HG03196 (cell line): Measurements from ENCODE around the gene TMEM120B.
"Not testable (repeated sequence)": the region's sequence is repeated elsewhere in the genome, so short reads cannot be mapped to it uniquely, and the experiment has no call there.

Source experiments
- ATAC-seq: cut with Tn5 transposase; IDR thresholded peaks from one replicate; pipeline ENCODE4 v1.9.1; 2021; ENCODE audit not compliant: unreplicated experiment

The TMEM120B gene

DNA sequence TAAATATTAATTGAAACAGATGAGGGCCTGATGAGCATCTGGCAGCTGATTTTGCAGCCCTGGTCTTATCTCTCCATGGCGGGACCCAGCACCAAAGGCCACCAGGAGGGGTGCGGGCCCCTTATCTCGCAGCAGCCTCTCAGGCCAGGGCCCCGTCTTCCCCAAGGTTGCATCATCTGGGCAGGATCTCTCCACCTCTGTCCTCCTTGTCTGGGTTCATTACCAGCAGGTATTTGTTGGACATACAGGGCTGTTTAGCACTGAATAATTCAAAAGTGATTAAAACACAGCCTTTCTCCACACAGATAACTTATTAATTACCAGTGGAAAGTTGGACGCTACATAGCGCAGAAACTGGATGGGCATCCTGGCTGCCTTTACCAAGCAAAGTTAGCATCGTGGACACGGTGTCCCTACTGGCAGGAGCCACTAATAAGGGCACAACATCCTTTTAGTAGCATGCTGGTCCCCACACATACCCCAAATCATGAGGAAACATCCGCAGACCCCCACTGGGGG, 25.8 kb downstream of the TMEM120B start:
- ATAC-seq: no peak

DNA sequence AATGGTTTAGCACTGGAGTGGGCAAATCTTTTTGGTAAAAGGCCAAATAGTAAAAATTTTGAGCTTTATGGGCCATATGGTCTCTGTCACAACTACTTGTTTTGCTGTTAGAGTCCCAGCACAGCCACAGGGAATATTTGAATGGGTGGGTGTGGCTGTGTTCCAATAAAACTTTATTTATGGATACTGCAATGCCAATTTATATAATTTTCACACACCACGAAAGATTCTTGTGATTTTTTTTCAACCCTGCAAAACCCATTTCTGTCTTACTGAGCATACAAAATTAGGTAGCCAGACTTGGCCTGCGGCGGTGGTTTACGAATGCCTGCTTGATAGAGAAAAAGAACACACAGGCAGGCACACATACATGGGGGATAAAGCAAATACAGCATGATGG, 28.3 kb downstream of the TMEM120B start:
- no peak for ATAC-seq

DNA sequence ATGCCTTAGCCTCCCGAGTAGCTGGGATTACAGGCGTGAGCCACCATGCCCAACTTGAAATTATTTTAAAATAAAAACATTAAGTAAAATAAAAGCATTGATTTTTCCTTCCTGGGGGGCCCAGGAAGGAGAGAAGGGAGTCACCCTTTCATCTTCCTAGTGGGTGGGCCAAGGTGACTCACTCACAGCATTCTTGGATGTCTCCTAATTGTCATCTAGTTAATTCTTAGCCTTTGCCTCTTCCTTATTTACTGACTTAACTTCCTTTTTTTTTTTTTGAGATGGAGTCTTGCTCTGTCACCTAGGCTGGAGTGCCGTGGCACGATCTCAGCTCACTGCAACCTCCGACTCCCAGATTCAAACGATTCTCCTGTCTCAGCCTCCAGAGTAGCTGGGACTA, 29.2 kb downstream of the TMEM120B start:
- ATAC-seq: no peak

DNA sequence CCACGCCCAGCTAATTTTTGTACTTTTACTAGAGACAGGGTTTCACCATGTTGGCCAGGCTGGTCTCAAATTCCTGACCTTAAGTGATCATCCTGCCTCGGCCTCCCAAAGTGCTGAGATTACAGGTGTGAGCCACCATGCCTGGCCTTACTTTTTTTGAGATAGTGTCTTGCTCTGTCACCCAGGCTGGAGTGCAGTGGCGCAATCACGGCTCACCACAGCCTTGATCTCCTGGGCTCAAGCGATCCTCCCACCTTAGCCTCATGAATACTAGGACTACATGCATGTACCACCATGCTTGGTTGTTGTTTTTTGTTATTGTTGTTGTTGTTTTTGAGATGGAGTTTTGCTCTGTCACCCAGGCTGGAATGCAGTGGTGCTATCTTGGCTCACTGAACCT, 33.0 kb downstream of the TMEM120B start:
- ATAC-seq: not testable (repeated sequence)

DNA sequence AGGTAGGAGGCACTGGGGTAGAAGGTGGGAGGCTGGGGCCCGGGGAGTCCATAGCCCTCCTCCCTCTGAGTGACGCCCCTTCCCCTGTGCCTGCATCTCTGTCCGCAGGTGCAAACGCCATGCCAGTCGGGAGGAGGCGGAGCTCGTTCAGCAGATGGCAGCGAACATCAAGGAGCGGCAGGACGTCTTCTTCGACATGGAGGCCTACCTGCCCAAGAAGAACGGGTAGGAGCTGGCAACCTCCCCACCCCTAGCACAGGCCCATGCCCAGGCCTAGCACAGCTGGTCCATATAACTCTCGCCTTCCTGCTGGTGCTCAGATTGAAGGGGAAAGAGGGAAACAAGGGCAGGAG, 35.6 kb downstream of the TMEM120B start:
- no peak for ATAC-seq

DNA sequence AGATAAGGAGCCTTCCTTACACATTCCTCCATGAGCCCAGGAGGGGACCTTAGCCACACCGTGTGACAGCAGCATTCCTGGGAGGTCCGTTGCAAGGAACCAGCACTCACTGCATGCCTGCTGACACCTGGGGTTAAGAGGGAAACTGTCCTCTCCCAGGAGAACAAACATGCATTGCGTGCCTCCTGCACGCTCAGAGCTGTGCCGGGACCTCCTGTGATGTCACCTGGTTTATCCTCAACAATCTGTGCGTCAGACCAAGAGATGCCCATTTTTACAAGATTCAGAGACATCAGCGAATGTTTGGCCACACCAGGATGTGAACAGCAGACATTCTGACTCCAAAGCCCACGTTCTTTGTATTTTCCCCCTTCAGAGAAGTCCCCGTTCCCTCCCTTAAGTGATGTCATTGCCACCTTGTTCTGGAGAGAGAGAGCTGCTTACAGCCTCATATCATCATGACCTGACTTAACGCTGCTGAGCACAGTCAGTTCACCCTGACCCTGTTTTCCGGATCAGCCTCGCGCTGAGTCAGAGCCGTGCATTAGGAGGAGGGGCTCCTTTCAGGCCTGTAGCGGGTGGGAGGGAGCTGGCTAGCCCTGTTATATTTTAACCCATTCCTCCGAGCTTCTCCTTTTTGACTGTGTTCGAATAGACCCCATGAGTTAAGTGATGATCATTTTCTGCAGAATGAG, 36.2 kb downstream of the TMEM120B start:
- no peak for ATAC-seq

DNA sequence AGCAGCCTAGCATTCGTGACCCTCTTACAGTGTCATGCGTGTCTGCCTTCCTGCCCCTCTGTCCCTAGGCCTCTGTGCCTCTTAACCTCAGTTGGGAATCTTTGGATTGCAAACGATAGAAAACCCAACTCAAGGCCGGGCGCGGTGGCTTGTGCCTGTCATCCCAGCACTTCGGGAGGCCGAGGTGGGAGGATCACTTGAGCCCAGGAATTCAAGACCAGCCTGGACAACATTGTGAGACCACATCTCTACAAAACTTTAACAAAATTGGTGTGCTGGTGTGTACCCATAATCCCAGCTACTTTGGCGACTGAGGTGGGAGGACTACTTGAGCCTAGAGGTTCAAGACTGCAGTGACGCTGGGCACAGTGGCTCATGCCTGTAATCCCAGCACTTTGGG, 36.7 kb downstream of the TMEM120B start:
- ATAC-seq: no peak

DNA sequence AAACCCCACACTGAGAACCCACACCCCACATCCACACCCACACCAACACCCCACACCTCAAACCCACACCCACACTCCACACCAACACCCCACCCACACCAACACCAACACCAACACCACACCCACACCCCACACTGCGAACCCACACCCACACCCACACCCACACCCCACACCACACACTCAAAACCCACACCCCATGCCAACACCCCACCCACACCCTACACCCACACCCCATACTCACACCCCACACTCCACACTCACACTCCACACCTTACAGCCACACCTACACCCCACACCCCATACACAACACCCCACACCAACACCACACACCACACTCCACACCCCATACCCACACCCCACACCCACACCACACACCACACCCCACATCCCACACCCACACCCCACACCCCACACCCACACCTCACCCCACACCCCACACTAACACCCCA, 38.0 kb downstream of the TMEM120B start:
- no peak for ATAC-seq

DNA sequence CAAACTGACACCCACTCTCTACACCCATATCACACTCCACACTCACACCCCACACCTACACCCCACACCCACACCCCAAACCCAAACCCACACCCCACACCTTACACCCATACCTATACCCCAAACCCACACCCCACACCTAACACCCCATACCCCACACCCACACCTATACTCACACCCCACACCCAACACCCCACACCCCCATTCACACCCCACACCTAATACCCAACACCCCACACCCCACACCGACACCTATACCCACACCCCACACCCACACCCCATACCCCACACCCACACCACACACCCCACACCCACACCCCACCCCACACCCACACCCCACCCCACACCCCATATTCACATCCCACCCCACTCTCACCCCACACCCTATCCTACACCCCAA, 38.5 kb downstream of the TMEM120B start:
- ATAC-seq: no peak

DNA sequence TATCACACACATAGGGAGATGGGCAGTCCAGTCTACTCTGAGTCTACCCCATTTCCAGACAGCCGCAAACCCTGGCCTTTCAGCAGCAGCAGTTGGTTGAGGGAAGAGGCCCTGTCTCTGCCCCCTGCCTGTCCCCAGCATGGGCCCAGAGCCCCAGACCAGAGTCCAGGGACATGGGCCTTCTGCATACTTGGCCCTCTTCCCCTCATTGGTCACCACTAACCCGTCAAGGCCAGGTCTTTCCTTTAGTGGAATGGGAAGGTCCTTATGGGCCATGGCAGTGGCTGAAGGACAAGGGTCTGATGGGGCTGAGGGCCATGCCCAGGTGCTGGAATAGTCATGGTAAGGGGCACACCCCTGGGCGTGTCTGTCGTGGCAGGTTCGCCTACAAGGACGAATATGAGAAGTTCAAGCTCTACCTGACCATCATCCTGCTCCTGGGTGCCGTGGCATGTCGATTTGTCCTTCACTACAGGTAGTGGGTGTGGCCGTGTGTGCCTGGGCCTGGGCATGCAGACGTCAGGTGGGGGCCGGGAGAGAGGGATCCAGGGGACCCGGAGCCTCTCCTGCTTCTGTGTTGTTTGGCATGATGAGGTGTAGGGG, 39.3 kb downstream of the TMEM120B start:
- ATAC-seq: no peak

DNA sequence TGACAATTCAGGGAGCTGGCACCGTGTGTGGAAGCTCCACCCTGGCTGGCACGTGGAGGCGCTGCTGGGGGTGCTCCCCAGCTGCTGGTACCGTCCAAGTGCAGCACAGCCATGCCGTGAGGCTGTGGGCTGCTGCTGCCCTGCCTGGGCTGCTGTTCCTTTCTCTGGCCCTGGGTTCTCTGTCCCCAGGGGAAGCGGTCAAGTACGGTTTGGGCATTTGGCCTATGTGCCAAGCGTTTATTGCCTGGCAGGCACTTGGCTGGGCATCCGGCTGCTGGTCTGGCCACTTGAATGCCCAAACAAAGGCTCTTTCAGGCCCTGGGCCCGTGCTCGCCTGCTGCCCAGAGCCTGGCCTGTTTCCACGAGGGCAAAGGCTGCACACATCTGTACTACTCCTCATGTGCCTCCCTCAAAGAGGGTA, 41.3 kb downstream of the TMEM120B start:
- no peak for ATAC-seq

DNA sequence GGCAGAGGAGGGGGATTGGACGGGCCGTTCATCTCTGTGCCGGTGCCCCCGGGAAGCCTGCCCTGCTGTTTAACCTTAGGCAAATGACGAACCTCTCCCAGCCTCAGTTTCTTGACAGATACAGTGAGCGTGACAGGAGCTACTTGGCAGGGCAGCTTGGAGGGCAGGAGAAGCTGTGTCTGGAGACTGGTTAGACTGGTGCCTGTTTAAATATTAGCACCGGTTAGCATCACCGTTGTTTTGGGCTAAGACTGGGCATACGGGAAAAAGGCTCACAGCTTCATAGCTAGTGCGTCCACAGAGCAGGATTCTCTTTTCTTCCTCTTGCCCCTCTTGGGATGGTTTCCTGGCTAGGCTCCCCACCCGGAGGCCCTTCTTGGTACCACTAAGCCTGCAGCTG, 42.3 kb downstream of the TMEM120B start:
- no peak for ATAC-seq

DNA sequence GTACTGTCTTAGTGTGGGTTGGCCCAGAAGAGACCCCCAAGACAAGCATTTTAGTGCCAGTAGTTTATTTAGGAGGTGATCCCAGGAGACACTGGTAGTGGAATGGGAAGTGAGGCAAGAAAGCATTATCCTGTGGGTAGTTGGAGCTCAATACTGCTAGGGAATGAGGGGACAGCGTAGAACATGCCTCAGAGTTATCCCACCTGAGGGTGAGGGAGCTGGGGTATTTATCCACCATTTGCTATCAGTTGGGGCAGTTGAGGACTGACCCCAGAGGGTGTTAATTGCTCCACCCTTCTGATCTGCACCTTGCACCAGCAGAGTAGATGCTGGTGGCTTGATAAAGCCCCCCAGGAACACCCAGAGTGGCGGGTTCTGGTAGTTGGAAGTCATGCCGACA, 43.0 kb downstream of the TMEM120B start:
- ATAC-seq: no peak

DNA sequence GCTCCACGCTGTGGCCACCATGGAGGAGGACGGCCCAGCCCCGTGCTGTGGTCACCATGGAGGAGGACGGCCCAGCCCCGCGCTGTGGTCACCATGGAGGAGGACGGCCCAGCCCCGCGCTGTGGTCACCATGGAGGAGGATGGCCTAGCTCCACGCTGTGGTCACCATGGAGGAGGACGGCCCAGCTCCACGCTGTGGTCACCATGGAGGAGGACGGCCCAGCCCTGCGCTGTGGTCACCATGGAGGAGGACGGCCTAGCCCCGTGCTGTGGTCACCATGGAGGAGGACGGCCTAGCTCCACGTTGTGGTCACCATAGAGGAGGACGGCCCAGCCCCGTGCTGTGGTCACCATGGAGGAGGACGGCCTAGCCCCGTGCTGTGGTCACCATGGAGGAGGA, 46.0 kb downstream of the TMEM120B start:
- ATAC-seq: not testable (repeated sequence)

DNA sequence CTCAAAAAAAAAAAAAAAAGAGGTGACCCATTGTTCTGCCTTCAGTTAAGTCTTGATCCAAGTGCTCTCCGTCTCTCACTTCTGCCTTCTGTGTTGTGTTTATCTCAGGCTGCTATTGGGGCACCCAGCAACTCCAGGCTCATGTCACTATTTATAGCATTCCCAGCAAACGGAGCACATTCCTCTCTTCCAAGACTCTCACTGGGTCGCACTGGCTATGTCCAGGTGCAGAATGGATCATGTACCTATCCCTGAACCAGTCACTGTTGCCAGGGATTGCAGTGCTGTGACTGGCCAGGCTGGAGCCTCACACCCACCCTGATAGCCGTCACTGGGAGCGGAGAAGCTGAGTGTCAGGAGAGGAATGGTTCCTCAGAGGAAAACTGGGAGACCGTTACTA, 49.7 kb downstream of the TMEM120B start:
- no peak for ATAC-seq

DNA sequence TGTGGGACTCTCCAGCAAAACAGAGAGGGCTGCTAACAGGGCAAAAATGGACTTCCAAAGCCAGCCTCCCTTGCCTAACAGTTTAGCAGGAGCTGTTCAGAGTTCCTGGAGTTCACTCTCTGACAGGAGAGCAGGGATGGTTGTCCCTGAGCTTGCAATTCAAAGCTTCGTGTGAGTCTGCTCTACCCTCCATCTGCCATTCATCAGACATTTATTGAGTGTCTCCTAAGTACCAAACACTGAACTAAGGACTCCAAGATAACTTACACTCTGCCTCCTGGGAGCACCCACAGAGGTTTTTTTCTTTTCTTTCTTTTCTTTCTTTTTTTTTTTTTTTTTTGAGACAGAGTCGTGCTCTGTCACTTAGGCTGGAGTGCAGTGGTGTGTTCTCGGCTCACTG, 52.3 kb downstream of the TMEM120B start:
- no peak for ATAC-seq

DNA sequence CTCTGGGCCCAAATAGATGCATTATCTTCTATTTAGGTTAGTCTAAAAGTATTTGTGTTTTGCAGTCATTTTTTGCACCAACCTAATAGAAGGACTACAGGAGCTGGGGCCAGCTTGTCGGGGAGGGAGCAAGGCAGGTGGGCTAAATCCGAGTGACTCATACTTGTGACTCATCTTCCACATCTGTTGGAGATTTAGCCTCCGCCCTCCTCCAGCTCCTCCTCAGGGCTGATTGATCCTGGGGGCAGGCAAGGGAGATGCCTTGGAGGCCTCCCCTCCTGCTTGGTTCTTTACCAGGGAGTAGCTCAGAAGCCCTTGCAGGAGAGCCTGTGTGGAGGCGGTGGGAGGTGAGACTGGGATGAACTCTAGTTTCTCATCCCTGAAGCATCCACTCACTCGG, 53.0 kb downstream of the TMEM120B start:
- no peak for ATAC-seq

DNA sequence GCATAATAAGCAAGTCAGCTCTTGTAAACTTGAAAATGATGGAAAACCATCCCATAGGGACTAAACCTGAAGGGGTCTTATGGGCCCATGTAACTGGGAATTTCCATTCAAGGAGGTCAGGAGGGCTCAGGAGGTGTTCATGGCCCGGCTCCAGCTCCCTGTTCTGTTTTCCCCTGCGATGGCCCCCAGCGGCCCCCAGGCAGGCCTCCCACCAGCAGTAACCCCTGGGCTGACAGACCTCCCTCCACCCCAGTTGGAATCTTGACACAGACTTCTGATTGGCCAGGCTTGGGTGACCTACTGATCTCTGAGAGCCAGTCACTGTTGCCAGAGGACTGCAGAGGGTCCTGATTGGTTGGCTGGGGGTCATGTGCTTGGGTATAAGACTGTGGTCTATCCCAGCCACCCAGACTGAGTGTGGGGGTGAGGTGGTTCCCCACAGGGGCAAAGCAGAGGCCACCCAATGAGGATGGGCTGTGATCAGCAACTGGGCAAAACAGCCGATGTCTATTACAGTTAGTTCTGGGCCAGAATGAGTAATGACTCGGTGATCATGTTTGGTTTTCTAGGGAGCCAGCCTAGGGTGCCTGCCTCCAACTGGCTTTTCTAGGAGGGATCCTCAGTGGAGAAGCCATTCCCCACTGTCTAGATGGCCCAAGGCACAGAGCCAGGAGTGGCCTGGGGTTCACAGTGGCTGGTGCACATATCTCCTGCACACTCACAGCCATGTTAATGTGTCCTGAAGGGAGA, 53.9 kb downstream of the TMEM120B start:
- ATAC-seq: no peak

DNA sequence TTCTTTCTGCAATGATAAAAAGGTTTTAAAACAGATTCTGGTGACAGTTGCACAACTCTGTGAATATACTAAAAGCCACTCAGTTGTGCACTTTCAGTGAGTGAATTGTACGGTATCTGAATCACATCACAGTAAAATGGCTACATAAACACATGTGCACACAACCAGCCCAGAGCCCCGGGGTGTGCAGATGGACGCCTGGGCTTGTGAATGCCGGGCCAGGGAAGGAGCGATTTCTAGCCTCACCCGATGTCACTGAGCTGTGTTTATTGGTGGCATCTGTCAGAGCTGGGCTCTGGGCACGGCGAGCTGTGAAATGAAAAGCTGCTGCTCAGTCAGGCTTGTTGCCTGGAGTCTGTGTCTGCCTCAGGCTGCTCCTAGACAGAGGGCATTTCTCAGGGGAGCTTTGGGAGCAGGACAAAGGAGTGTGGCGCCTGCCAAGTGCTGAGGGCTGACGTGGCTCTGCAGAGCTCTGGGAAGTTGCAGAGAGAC, 55.0 kb downstream of the TMEM120B start:
- no peak for ATAC-seq

DNA sequence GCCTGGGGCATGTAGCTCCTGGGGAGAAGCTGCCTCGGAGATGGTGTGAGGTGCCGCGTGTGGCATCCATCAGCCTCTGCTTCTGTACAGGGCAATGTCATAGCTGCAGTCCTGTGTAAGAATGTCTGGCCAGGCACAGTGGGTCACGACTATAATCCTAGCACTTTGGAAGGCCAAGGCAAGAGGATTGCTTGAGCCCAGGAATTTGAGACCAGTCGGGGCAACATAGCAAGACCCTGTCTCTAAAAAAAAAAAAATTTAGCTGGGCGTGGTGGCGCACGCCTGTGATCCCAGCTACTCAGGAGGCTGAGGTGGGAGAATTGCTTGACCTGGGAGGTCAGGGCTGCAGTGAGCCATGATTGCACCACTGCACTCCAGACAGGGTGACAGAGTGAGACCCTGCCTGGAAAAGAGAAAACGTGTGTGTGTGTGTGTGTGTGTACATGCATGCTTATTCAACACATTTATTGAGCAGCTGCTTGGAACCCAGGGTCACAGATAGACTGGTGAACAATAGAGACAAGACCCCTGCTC, 56.8 kb downstream of the TMEM120B start:
- ATAC-seq: no peak

DNA sequence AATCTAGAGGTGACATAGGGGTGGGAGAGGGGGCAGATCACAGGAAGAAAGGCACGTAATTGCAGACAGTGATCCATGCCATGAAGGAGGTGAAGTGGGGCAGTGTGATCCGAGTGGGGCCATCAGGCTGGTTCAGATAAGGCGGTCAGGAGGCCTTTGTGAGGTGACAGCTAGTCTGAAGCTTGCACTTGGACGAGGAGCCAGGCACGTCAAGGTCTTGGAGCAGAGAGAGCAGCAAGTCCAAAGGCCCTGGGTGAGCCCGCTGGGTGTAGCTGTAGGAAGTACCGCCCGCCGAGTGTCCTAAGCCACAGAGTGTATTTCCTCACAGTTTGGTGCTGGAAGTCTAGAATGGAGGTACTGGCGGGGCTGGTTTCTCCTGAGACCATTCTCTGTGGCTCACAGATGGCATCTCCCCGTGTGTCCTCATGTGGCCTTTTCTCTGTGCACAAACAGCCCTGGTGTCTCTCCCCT, 57.3 kb downstream of the TMEM120B start:
- no peak for ATAC-seq

DNA sequence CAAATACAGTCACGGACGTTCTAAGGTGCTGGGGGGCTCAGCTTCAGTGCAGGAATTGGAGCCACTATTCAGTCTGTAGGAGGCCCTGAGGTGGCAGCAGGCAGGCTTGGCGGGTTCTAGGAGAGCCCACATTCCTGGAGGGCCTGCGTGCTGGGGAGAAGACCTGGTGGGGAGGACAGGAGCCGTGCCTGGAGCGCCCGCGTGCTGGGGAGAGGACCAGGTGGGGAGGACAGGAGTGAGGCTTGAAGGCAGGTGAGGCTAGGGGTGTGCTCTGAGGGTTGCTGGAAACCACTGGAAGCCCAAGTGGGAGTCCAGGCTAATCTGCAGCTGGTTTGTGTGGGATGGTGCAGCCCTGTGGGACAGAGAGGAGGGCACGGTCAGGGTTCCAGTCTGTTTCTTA, 57.8 kb downstream of the TMEM120B start:
- ATAC-seq: no peak
